ACC112 (cell line): Measurements from ENCODE around the gene INO80C.
A peak's percentile ranks its signal among the peaks of the same experiment; 100 is the strongest.
"Not testable (repeated sequence)": the region's sequence is repeated elsewhere in the genome, so short reads cannot be mapped to it uniquely, and the experiment has no call there.

Experiments
- H2AFZ ChIP-seq: fragments of 200-600 bp; sonication (generic); one replicate; pipeline ENCODE4 v1.6.0; 2017; ENCODE audit warnings: antibody characterized with exemption, low read length; ENCODE audit not compliant: unreplicated experiment
- H3K27ac ChIP-seq: fragments of 200-600 bp; sonication (generic); 2 replicates; pipeline ENCODE4 v1.5.1; 2014; ENCODE audit warnings: low read depth, mild to moderate bottlenecking, antibody characterized with exemption, low read length, moderate library complexity
- H3K27me3 ChIP-seq: fragments of 200-600 bp; sonication (generic); 2 replicates; pipeline ENCODE4 v1.6.1; 2014; ENCODE audit warnings: mild to moderate bottlenecking, antibody characterized with exemption, low read length, moderate library complexity, mixed read lengths; ENCODE audit not compliant: insufficient read depth
- H3K36me3 ChIP-seq: fragments of 200-600 bp; sonication (generic); 2 replicates; pipeline ENCODE4 v1.6.1; 2016; ENCODE audit warnings: mild to moderate bottlenecking, antibody characterized with exemption, low read length, moderate library complexity, mixed read lengths; ENCODE audit not compliant: insufficient read depth
- H3K4me1 ChIP-seq: fragments of 200-600 bp; sonication (generic); one replicate; pipeline ENCODE4 v1.6.1; 2016; ENCODE audit warnings: low read length, mixed read lengths; ENCODE audit not compliant: insufficient read depth, unreplicated experiment, control insufficient read depth
- H3K4me3 ChIP-seq: fragments of 200-600 bp; sonication (generic); 2 replicates; pipeline ENCODE4 v1.5.1; 2014; ENCODE audit warnings: mild to moderate bottlenecking, low read depth, low read length
- H3K79me2 ChIP-seq: fragments of 200-600 bp; sonication (generic); one replicate; pipeline ENCODE4 v1.6.0; 2016; ENCODE audit warnings: low read length; ENCODE audit not compliant: control insufficient read depth, unreplicated experiment, insufficient read depth

INO80C gene

DNA sequence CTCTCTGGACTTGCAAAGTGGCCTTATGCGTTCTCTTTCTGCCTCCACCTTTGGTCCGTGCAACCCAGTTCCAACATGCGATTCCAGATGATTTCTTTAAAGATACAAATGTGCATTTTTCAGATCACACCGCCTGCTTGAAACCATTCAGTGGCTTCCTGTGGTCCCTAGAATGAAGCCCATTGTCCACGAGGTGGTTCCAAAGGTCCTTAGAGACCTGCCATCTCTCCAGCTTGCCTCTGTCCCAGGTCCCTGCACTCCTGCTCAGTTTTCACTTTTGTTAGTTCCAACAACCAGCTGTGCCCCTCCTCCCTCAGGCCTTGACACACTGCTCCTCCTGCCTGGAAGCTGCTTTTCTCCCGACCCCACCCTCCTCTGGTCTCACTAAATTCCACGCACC, 3.6 kb upstream of the INO80C start:
- Histone ChIP-seq H3K4me1 (peaks cover 10% of the 10 kb centered on the region), H2AFZ (no peak overlapping the region)

DNA sequence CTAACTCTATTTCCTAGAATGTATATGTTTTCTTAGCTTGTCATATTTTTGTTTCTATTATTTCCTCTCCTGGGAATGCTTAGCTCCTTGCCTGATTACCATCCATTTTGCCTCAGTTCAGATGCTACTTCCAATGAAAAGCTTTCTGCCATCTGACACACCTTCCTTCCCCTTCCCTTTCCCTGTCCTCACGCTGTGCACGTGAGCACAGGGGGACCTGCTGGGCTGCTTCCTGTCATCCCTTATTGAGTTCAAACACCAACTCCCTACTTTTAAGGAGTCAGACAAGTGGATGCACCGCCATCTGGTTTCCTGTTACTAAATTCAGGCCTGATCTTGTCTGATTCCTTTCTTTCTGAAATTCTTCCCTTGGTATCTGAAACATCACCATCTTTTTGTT, 2.4 kb upstream of the INO80C start:
- no peaks in the 10 kb centered on the region for H3K36me3 ChIP-seq
- H3K4me1 ChIP-seq, result peaks cover 12% of the 10 kb centered on the region
- no peak overlapping the region for H2AFZ ChIP-seq
- peaks cover 13% of the 10 kb centered on the region for H3K79me2 ChIP-seq
- H3K27ac ChIP-seq, result no peak overlapping the region
- H3K27me3 ChIP-seq, result no peaks in the 10 kb centered on the region
- H3K4me3 ChIP-seq, result no peak overlapping the region

More for the DNA sequence above, 3.6 kb upstream of the INO80C start:
- no peak overlapping the region for H3K4me3 ChIP-seq
- no peaks in the 10 kb centered on the region for H3K36me3 ChIP-seq
- H3K27ac ChIP-seq, result no peak overlapping the region
- no peaks in the 10 kb centered on the region for H3K27me3 ChIP-seq
- peaks cover 2% of the 10 kb centered on the region for H3K79me2 ChIP-seq

- Histone ChIP-seq H3K36me3 (no peaks in the 10 kb centered on the region), H3K27ac (peak overlapping the region; percentile 90)
Observed at GRCh38 chr18:35497027-35497369, 762 bp downstream of the INO80C start.

GRCh38 chr18:35495536-35496314, 2.0 kb downstream of the INO80C start:
- peak overlapping the region; percentile 79; the same call in 1 of the 2 replicates for H3K4me3 ChIP-seq
- no peaks in the 10 kb centered on the region for H3K27me3 ChIP-seq
- peaks cover 17% of the 10 kb centered on the region for H3K4me1 ChIP-seq
- peak overlapping the region; percentile 90 for H3K27ac ChIP-seq
- H3K36me3 ChIP-seq, result no peaks in the 10 kb centered on the region
- peaks cover 31% of the 10 kb centered on the region for H3K79me2 ChIP-seq
- H2AFZ ChIP-seq, result no peak overlapping the region

More at GRCh38 chr18:35497027-35497369, 762 bp downstream of the INO80C start:
- H3K27me3 ChIP-seq, result no peaks in the 10 kb centered on the region
- H3K79me2 ChIP-seq, result peaks cover 29% of the 10 kb centered on the region
- peak overlapping the region; percentile 26 for H2AFZ ChIP-seq
- H3K4me1 ChIP-seq, result peaks cover 12% of the 10 kb centered on the region
- peak overlapping the region; percentile 79 for H3K4me3 ChIP-seq

DNA sequence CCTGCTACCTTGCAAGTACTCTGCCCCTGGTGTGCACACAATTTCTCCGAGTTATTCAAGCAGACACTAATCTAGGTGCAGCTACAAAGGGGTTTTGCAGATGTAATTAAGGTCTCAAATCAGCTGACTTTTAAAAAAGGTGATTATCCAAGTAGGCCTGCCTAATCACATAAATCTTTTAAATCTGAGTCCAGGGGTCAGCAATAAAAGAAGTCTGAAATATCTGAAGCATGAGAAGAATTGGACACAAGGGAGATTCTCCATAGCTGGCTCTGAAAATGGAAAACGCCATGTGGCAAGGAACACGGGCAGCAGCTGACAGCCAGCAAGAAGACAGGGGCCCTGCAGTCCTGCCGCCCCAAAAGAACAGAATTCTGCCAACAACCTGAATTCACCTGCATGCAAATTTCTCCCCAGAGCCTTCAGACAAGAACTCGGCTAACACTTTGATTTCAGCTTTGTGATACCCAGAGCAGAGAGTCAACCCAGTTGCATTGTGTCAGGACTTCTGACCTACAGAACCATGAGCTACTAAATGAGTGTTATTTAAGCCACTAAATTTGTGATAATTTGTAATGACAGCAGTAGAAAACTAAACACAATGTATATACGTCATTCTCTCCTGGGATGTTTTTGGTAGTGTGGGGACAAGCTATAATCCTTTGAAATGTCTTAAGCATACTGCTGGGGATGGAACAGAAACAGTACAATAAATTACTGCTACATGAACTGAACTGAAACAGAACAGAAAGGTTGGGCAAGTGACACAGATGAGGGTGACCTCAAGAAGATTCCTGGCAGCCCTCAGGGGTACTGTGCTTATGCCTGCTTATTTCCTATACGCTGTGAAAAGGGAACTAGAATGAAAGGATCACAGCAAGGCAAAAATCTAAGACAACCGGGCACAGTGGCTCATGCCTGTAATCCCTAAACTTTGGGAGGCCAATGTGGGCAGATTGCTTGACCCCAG, 3.2 kb downstream of the INO80C start:
- no peaks in the 10 kb centered on the region for H3K36me3 ChIP-seq
- H3K4me1 ChIP-seq, result peaks cover 25% of the 10 kb centered on the region
- no peak overlapping the region for H3K27ac ChIP-seq
- H2AFZ ChIP-seq, result no peak overlapping the region
- H3K27me3 ChIP-seq, result no peaks in the 10 kb centered on the region
- peaks cover 37% of the 10 kb centered on the region for H3K79me2 ChIP-seq
- no peak overlapping the region for H3K4me3 ChIP-seq

DNA sequence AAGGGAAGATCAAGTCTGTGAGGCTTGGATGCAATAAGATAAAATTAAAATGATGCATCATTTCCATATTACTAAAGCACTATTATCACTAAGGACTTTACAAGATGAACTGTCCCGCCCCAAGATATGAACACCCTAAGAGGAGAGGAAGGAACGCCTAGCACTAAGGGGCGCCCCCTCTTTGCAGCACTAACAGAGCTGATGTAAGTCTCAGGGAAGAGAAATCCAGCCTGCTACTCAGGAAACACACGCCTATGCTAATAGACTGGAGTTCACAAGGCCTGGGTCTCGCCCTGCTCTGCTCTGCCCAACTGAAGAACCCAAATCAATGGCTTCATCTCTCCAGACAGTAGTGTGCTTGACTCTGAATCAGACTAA, 6.1 kb downstream of the INO80C start:
- peaks cover 39% of the 10 kb centered on the region for H3K79me2 ChIP-seq
- no peaks in the 10 kb centered on the region for H3K27me3 ChIP-seq
- no peak overlapping the region for H3K4me3 ChIP-seq
- no peak overlapping the region for H3K27ac ChIP-seq
- H2AFZ ChIP-seq, result no peak overlapping the region
- H3K36me3 ChIP-seq, result no peaks in the 10 kb centered on the region
- H3K4me1 ChIP-seq, result peaks cover 26% of the 10 kb centered on the region

GRCh38 chr18:35490894-35491699, 6.7 kb downstream of the INO80C start:
- Histone ChIP-seq H3K79me2 (peaks cover 34% of the 10 kb centered on the region), H3K27me3 (no peaks in the 10 kb centered on the region), H2AFZ (no peak overlapping the region), H3K36me3 (no peaks in the 10 kb centered on the region), H3K4me3 (no peak overlapping the region), H3K4me1 (peaks cover 20% of the 10 kb centered on the region), H3K27ac (no peak overlapping the region)

- no peak overlapping the region for H3K27ac ChIP-seq
- no peaks in the 10 kb centered on the region for H3K36me3 ChIP-seq
- peaks cover 25% of the 10 kb centered on the region for H3K79me2 ChIP-seq
- H3K4me3 ChIP-seq, result no peak overlapping the region
- H3K4me1 ChIP-seq, result peaks cover 14% of the 10 kb centered on the region
- H3K27me3 ChIP-seq, result no peaks in the 10 kb centered on the region
- no peak overlapping the region for H2AFZ ChIP-seq
Observed at GRCh38 chr18:35489913-35490490, 7.8 kb downstream of the INO80C start.

DNA sequence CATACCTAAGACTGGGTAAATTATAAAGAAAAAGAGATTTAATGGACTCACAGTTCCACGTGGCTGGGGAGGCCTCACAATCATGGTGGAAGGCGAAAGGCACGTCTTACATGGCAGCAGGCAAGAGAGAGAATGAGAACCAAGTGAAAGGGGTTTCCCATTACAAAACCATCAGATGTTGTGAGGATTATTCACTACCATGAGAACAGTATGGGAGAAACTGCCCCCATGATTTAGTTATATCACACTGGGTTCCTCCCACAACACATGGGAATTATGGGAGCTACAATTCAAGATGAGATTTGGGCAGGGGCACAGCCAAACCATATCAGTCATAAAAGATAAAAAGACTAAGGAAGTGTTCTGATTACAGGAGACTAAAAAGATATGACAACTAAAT, 8.5 kb downstream of the INO80C start:
- not testable (repeated sequence) for H3K4me3 ChIP-seq, H3K36me3 ChIP-seq, H3K27me3 ChIP-seq, H2AFZ ChIP-seq, H3K27ac ChIP-seq
- Histone ChIP-seq H3K79me2 (peaks cover 19% of the 10 kb centered on the region), H3K4me1 (peaks cover 14% of the 10 kb centered on the region)

- not testable (repeated sequence) for H3K27me3 ChIP-seq, H3K27ac ChIP-seq, H3K4me3 ChIP-seq, H2AFZ ChIP-seq, H3K36me3 ChIP-seq
- peaks cover 11% of the 10 kb centered on the region for H3K79me2 ChIP-seq
- peaks cover 14% of the 10 kb centered on the region for H3K4me1 ChIP-seq
Observed at GRCh38 chr18:35488396-35488795, 9.4 kb downstream of the INO80C start.
